ENCODE measurements around the gene CFAP74.

CFAP74 gene

DNA sequence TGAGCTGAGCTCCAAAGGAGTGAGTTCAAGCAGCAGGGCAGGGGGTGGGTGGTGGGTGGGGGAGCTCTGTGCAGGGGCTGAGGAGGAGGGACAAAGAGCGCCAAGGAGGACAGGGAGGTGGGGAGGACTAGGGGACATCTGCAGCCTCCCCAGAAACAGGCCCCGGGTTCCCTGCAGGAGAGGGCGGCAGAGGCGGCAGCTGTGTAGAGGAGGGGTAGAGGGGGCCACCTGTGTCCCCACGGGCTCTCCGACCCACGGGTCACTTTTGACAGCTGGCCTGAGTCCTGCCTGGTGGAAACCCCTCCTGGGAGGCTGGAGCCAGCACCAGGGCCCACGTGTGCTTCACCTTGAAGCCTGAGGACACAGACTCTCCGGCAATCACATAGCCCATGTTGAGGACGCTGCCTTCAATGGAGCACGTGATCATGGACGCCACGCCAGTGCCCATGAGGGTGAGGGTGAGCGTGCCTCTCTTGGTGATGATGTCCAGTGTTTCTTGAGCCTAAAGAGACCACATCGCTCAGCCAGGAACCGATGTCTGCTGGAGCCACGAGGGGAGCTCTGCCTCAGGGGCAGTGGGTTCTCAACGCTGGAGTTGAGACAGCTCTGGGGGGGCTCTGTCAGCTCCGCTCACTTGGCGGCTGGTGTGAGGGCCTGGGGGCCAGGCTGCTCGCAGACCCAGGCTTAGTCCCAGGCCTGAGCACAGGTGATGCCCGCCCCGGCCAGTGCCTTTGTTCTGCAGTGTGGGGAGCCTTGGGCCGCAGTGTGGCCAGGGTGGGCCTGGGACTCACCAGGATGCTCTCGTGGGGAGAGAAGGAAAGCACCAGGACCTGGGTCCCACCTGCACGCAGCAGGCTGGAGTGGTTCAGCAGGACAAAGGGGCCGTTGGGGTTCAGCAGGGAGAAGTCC, 77.9 kb downstream of the CFAP74 start:
- Histone ChIP-seq H3K9ac (ENCODE audit: low read depth, low read length, poor library complexity, severe bottlenecking) (no peak overlapping the region), H2AFZ (ENCODE audit: low read length) (no peak overlapping the region), H3K9me2 (replicated peaks; ENCODE audit: low read depth, low read length) (no peaks in the 10 kb centered on the region), H3K4me1 (ENCODE audit: insufficient read depth, low read length, poor library complexity, severe bottlenecking) (no peaks in the 10 kb centered on the region), H3K27me3 (ENCODE audit: insufficient read depth, low read length, poor library complexity, severe bottlenecking) (no peaks in the 10 kb centered on the region), H3F3A (ENCODE audit: low read depth) (no peaks in the 10 kb centered on the region), H3K36me3 (ENCODE audit: insufficient read depth, low read length) (no peaks in the 10 kb centered on the region), H3K4me3 (ENCODE audit: low read length, poor library complexity, severe bottlenecking) (no peak overlapping the region), H4K20me1 (ENCODE audit: insufficient read depth, low read length, poor library complexity, severe bottlenecking) (no peaks in the 10 kb centered on the region), H3K79me2 (ENCODE audit: insufficient read depth, low read length) (no peaks in the 10 kb centered on the region), H3K9me3 (ENCODE audit: insufficient read depth, low read depth, low read length) (no peaks in the 10 kb centered on the region), H3K4me2 (ENCODE audit: low read depth, low read length, poor library complexity, severe bottlenecking) (no peak overlapping the region)
- TF ChIP-seq, protein P1, sequence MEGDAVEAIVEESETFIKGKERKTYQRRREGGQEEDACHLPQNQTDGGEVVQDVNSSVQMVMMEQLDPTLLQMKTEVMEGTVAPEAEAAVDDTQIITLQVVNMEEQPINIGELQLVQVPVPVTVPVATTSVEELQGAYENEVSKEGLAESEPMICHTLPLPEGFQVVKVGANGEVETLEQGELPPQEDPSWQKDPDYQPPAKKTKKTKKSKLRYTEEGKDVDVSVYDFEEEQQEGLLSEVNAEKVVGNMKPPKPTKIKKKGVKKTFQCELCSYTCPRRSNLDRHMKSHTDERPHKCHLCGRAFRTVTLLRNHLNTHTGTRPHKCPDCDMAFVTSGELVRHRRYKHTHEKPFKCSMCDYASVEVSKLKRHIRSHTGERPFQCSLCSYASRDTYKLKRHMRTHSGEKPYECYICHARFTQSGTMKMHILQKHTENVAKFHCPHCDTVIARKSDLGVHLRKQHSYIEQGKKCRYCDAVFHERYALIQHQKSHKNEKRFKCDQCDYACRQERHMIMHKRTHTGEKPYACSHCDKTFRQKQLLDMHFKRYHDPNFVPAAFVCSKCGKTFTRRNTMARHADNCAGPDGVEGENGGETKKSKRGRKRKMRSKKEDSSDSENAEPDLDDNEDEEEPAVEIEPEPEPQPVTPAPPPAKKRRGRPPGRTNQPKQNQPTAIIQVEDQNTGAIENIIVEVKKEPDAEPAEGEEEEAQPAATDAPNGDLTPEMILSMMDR (conservative IDR thresholded peaks at IDR 0.05; ENCODE audit: low read length): no peak

DNA sequence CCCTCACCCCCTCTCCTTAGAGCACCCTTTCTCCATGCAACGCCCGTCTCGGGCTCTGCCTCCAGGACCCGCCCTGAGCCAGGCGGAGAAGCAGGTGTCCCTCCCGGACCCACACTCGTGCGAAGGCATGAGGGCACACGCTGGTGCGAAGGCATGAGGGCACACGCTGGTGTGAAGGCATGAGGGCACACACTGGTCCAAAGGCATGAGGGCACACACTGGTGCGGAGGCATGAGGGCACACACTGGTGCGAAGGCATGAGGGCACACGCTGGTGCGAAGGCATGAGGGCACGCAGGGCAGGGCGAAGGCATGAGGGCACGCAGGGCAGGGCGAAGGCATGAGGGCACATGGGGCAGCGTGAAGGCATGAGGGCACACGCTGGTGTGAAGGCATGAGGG, 78.7 kb downstream of the CFAP74 start:
- Histone ChIP-seq H3K36me3 (ENCODE audit: insufficient read depth, low read length) (no peaks in the 10 kb centered on the region), H3K27me3 (ENCODE audit: insufficient read depth, low read length, poor library complexity, severe bottlenecking) (no peaks in the 10 kb centered on the region), H3K4me1 (ENCODE audit: insufficient read depth, low read length, poor library complexity, severe bottlenecking) (no peaks in the 10 kb centered on the region), H2AFZ (ENCODE audit: low read length) (no peak overlapping the region), H3K9me3 (ENCODE audit: insufficient read depth, low read depth, low read length) (no peaks in the 10 kb centered on the region), H3K79me2 (ENCODE audit: insufficient read depth, low read length) (no peaks in the 10 kb centered on the region), H4K20me1 (ENCODE audit: insufficient read depth, low read length, poor library complexity, severe bottlenecking) (no peaks in the 10 kb centered on the region), H3K4me2 (ENCODE audit: low read depth, low read length, poor library complexity, severe bottlenecking) (no peak overlapping the region), H3K9me2 (replicated peaks; ENCODE audit: low read depth, low read length) (no peaks in the 10 kb centered on the region), H3K9ac (ENCODE audit: low read depth, low read length, poor library complexity, severe bottlenecking) (no peak overlapping the region), H3K4me3 (ENCODE audit: low read length, poor library complexity, severe bottlenecking) (no peak overlapping the region), H3F3A (ENCODE audit: low read depth) (no peaks in the 10 kb centered on the region)
- TF ChIP-seq EZH2phosphoT487 (IDR thresholded peaks at IDR 0.05; ENCODE audit: borderline replicate concordance): no peak
- TF ChIP-seq, protein P1 (conservative IDR thresholded peaks at IDR 0.05; ENCODE audit: low read length): no peak

DNA sequence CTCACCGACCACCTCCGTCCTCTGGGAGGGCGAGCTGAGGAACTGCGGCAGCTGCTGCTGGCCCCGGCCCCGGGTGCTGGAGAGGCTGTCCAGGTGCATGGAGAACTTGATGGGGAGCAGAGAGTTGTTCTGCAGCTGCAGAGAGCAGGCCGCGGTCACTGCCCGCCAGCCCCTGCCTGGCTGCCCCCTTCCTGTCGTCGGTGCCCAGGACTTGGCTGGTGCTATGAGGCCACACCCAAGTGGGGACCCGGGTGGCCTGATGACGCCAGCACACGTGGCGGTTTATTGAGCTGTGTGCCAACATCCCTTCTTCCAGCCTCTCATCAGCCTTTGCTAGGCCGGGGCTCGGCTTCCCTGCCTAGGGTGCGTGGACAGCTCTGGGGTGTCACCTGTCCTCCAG, 79.2 kb downstream of the CFAP74 start:
- TF ChIP-seq, protein P1 (conservative IDR thresholded peaks at IDR 0.05; ENCODE audit: low read length): no peak
- TF ChIP-seq EZH2phosphoT487 (IDR thresholded peaks at IDR 0.05; ENCODE audit: borderline replicate concordance): no peak
- no peak overlapping the region for H3K9ac ChIP-seq (ENCODE audit: low read depth, low read length, poor library complexity, severe bottlenecking)

More for the DNA sequence above, 79.2 kb downstream of the CFAP74 start:
- Histone ChIP-seq H3K79me2 (ENCODE audit: insufficient read depth, low read length) (no peaks in the 10 kb centered on the region), H3F3A (ENCODE audit: low read depth) (no peaks in the 10 kb centered on the region), H3K27me3 (ENCODE audit: insufficient read depth, low read length, poor library complexity, severe bottlenecking) (no peaks in the 10 kb centered on the region), H3K4me1 (ENCODE audit: insufficient read depth, low read length, poor library complexity, severe bottlenecking) (no peaks in the 10 kb centered on the region), H3K4me3 (ENCODE audit: low read length, poor library complexity, severe bottlenecking) (no peak overlapping the region), H2AFZ (ENCODE audit: low read length) (no peak overlapping the region), H4K20me1 (ENCODE audit: insufficient read depth, low read length, poor library complexity, severe bottlenecking) (no peaks in the 10 kb centered on the region), H3K4me2 (ENCODE audit: low read depth, low read length, poor library complexity, severe bottlenecking) (no peak overlapping the region), H3K9me2 (replicated peaks; ENCODE audit: low read depth, low read length) (no peaks in the 10 kb centered on the region), H3K9me3 (ENCODE audit: insufficient read depth, low read depth, low read length) (no peaks in the 10 kb centered on the region), H3K36me3 (ENCODE audit: insufficient read depth, low read length) (no peaks in the 10 kb centered on the region)
